ENCODE measurements around the gene MT1A.

GRCh38 chr16:56588781-56589140, 49.7 kb upstream of the MT1A start:
- TF ChIP-seq, protein P1, sequence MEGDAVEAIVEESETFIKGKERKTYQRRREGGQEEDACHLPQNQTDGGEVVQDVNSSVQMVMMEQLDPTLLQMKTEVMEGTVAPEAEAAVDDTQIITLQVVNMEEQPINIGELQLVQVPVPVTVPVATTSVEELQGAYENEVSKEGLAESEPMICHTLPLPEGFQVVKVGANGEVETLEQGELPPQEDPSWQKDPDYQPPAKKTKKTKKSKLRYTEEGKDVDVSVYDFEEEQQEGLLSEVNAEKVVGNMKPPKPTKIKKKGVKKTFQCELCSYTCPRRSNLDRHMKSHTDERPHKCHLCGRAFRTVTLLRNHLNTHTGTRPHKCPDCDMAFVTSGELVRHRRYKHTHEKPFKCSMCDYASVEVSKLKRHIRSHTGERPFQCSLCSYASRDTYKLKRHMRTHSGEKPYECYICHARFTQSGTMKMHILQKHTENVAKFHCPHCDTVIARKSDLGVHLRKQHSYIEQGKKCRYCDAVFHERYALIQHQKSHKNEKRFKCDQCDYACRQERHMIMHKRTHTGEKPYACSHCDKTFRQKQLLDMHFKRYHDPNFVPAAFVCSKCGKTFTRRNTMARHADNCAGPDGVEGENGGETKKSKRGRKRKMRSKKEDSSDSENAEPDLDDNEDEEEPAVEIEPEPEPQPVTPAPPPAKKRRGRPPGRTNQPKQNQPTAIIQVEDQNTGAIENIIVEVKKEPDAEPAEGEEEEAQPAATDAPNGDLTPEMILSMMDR (conservative IDR thresholded peaks at IDR 0.05), result no peak
- no peak for TF ChIP-seq EZH2 (IDR thresholded peaks at IDR 0.05; ENCODE audit: low read depth)

Data from PC-9 (cell line).